ENCODE measurements around the gene NEUROD2. TPM values are rescaled to one million over a fixed set of nuclear protein-coding genes. Genes with fewer than 3 reads are reported as not detected.

The NEUROD2 gene
- total and polyA plus RNA-seq, 2 of the 13 experiments (the other 11 are each of a cell fraction or from before 2014, with no cell fraction given), result not detected

DNA sequence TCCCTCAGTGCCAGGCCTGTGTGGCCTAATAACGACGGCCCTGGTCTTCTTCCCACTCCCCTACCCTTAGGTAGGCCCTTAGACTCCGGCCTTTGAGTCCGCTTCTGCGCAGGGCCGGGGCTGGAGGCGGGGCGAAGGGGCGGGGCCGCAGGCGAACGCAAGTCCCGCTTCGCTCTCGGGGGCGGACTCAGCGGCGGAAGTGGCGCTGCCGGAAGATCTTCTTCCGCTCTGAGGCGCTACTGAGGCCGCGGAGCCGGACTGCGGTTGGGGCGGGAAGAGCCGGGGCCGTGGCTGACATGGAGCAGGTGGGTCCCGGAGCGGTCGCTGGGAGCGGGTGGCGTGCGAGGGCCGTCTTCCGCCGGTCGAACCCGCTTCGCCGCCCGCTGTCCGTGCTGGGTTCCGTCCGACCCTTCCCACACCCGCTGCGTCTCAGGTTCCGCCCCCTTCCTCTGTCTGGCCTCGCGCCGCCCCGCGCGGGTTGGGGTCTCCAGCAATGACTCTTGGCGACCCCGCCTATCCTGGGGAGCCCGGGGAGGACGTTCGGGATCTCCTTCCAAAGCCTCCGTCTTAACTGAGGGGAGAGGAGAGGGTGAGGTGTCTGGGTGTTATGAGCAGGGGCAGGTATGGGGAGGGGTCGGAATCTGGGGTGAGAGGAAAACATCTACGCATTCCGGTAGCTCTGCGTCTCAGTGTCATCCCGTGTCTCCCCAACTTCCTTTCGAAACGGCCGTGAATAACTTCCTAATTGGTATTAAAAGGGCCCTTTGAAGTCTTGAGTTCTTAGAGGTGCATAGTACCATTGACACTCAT is 29.4 kb upstream of the NEUROD2 start, which contains the start of gene STARD3 (continued):
- TF ChIP-seq ZNF616 (CRISPR knock-in tag; IDR thresholded peaks at IDR 0.05; ENCODE audit: low read depth) (no peak; the same call in 1 of the 2 replicates), ZNF614 (CRISPR knock-in tag; IDR thresholded peaks at IDR 0.05; ENCODE audit: borderline replicate concordance) (peak; percentile 38; the same call in 1 of the 2 replicates), ZNF644 (CRISPR knock-in tag; IDR thresholded peaks at IDR 0.05; ENCODE audit: low read depth) (no peak), CCAR2 (optimal IDR thresholded peaks at IDR 0.05; ENCODE audit: low read depth, low read length) (no peak), ZNF430 (CRISPR knock-in tag; IDR thresholded peaks at IDR 0.05) (peak; percentile 92), ZNF629 (CRISPR knock-in tag; conservative IDR thresholded peaks at IDR 0.05) (no peak), KAT8 (CRISPR knock-in tag; IDR thresholded peaks at IDR 0.05) (peak; percentile 95), STAT5B (CRISPR knock-in tag; IDR thresholded peaks at IDR 0.05) (no peak), PLRG1 (conservative IDR thresholded peaks at IDR 0.05) (no peak), ZNF547 (CRISPR knock-in tag; IDR thresholded peaks at IDR 0.05) (peak; percentile 62; the same call in 1 of the 2 replicates), IKZF1 (IDR thresholded peaks at IDR 0.05) (no peak), ZNF674 (CRISPR knock-in tag; IDR thresholded peaks at IDR 0.05; ENCODE audit: low read depth) (0 out of 2 replicates have a peak, but pooled peaks have one; percentile 81), ZNF850 (CRISPR knock-in tag; conservative IDR thresholded peaks at IDR 0.05) (peak; percentile 94; the same call in 1 of the 2 replicates), ZNF83 (CRISPR knock-in tag; IDR thresholded peaks at IDR 0.05; ENCODE audit: borderline replicate concordance) (no peak), ZBTB3 (CRISPR knock-in tag; IDR thresholded peaks at IDR 0.05; ENCODE audit: borderline replicate concordance, low read depth) (no peak)
- TF ChIP-seq, protein P1, sequence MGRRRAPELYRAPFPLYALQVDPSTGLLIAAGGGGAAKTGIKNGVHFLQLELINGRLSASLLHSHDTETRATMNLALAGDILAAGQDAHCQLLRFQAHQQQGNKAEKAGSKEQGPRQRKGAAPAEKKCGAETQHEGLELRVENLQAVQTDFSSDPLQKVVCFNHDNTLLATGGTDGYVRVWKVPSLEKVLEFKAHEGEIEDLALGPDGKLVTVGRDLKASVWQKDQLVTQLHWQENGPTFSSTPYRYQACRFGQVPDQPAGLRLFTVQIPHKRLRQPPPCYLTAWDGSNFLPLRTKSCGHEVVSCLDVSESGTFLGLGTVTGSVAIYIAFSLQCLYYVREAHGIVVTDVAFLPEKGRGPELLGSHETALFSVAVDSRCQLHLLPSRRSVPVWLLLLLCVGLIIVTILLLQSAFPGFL (CRISPR knock-in tag; IDR thresholded peaks at IDR 0.05), result no peak; the same call in 1 of the 2 replicates
- TF ChIP-seq, protein P2, sequence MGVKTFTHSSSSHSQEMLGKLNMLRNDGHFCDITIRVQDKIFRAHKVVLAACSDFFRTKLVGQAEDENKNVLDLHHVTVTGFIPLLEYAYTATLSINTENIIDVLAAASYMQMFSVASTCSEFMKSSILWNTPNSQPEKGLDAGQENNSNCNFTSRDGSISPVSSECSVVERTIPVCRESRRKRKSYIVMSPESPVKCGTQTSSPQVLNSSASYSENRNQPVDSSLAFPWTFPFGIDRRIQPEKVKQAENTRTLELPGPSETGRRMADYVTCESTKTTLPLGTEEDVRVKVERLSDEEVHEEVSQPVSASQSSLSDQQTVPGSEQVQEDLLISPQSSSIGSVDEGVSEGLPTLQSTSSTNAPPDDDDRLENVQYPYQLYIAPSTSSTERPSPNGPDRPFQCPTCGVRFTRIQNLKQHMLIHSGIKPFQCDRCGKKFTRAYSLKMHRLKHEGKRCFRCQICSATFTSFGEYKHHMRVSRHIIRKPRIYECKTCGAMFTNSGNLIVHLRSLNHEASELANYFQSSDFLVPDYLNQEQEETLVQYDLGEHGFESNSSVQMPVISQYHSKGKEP (CRISPR knock-in tag; IDR thresholded peaks at IDR 0.05), result peak; percentile 78; the same call in 1 of the 2 replicates
- TF ChIP-seq, protein P3, sequence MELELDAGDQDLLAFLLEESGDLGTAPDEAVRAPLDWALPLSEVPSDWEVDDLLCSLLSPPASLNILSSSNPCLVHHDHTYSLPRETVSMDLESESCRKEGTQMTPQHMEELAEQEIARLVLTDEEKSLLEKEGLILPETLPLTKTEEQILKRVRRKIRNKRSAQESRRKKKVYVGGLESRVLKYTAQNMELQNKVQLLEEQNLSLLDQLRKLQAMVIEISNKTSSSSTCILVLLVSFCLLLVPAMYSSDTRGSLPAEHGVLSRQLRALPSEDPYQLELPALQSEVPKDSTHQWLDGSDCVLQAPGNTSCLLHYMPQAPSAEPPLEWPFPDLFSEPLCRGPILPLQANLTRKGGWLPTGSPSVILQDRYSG (CRISPR knock-in tag; IDR thresholded peaks at IDR 0.05), result 0 out of 2 replicates have a peak, but pooled peaks have one; percentile 66
- TF ChIP-seq, protein P4, sequence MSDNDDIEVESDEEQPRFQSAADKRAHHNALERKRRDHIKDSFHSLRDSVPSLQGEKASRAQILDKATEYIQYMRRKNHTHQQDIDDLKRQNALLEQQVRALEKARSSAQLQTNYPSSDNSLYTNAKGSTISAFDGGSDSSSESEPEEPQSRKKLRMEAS (IDR thresholded peaks at IDR 0.05), result peak; percentile 86
- TF ChIP-seq, protein P5, sequence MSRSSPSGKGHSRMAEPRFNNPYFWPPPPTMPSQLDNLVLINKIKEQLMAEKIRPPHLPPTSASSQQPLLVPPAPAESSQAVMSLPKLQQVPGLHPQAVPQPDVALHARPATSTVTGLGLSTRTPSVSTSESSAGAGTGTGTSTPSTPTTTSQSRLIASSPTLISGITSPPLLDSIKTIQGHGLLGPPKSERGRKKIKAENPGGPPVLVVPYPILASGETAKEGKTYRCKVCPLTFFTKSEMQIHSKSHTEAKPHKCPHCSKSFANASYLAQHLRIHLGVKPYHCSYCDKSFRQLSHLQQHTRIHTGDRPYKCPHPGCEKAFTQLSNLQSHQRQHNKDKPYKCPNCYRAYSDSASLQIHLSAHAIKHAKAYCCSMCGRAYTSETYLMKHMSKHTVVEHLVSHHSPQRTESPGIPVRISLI (CRISPR knock-in tag; IDR thresholded peaks at IDR 0.05; ENCODE audit: borderline replicate concordance), result peak; percentile 37; the same call in 1 of the 2 replicates
- TF ChIP-seq, protein P6, sequence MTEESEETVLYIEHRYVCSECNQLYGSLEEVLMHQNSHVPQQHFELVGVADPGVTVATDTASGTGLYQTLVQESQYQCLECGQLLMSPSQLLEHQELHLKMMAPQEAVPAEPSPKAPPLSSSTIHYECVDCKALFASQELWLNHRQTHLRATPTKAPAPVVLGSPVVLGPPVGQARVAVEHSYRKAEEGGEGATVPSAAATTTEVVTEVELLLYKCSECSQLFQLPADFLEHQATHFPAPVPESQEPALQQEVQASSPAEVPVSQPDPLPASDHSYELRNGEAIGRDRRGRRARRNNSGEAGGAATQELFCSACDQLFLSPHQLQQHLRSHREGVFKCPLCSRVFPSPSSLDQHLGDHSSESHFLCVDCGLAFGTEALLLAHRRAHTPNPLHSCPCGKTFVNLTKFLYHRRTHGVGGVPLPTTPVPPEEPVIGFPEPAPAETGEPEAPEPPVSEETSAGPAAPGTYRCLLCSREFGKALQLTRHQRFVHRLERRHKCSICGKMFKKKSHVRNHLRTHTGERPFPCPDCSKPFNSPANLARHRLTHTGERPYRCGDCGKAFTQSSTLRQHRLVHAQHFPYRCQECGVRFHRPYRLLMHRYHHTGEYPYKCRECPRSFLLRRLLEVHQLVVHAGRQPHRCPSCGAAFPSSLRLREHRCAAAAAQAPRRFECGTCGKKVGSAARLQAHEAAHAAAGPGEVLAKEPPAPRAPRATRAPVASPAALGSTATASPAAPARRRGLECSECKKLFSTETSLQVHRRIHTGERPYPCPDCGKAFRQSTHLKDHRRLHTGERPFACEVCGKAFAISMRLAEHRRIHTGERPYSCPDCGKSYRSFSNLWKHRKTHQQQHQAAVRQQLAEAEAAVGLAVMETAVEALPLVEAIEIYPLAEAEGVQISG (CRISPR knock-in tag; IDR thresholded peaks at IDR 0.05), result peak; percentile 92
- TF ChIP-seq, protein P7, sequence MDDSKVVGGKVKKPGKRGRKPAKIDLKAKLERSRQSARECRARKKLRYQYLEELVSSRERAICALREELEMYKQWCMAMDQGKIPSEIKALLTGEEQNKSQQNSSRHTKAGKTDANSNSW (CRISPR knock-in tag; IDR thresholded peaks at IDR 0.05; ENCODE audit: borderline replicate concordance), result no peak

All from HepG2 (cell line).